Kidney tubule cell (primary cell): ENCODE data around the gene GABRB2.
"Not testable (repeated sequence)": the region's sequence is repeated elsewhere in the genome, so short reads cannot be mapped to it uniquely, and the experiment has no call there.

ENCODE experiments used
- DNase-seq: peaks from one replicate; pipeline ENCODE4 v3.0.0-alpha.2; 2018; ENCODE audit warnings: low spot score

The GABRB2 gene

DNA sequence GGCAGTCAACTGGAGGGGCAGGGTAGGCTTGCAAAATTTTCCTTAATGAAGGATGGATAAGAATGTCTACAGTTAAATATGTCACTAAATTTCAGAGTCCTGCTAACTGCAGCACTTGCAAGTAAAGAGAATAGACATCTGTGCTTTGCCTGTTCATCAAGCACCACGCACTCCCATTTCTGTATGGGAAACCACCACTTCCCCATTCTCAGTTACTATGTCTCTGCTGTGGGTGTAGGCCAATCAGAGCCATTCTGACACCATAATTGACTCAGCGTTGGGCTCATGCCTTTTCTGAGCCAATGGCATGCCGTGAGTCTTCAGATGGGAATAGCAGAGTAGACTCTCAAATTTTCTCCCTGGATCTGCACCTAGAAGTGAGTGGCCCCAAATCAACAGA lies 247.5 kb downstream of the GABRB2 start:
- no peak for DNase-seq

DNA sequence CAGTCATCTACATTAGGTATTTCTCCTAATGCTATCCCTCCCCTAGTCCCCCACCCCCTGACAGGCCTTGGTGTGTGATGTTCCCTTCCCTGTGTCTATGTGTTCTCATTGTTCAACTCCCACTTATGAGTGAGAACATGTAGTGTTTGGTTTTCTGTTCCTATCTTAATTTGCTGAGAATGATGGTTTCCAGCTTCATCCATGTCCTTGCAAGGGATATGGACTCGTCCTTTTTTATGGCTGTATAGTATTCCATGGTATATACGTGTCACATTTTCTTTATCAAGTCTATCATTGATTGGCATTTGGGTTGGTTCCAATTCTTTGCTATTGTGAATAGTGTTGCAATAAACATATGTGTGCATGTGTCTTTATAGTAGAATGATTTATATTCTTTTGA lies 249.1 kb downstream of the GABRB2 start:
- DNase-seq: not testable (repeated sequence)

DNA sequence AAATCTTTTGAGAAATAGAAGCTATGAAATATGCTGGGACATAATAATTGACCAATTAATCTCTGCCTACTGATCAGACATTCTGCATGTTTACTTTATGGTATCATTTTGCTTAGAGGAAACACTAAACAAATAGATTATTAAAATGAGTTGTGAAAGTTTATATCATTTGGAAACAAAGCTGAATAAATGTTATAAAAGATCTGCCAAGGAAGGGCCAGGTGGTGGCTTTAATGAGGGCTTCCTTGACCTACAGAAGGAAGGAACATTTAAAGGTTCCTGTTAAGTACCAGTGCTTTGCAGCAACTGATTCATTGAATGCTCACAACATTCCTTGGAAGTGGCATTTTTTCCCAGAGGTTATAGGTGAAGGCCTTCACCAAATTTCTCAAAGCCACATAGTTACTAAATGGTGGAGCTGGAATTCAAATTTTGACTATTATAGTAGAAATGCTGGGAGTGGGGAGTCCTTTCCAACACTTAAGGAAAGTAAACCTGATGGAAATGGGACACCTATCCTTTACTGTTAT lies 250.7 kb downstream of the GABRB2 start:
- DNase-seq: no peak

DNA sequence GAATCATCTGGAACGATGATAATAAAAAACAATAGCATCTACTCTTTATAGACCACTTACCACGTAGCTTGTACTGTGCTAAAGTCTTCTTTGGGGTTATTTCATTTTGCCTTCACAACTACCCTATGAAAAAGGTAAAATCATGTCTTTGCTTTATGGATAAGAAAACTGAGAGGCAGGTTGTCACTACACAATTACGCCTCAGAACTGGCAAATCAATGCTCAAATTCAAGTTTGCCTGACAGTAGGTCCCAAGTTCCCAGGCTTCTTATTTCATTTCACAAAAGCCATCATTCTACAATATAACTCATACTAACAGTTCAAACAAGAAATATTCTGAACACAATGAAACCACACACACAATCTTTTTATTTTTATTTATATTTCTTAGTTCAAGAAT lies 258.5 kb downstream of the GABRB2 start:
- no peak for DNase-seq

DNA sequence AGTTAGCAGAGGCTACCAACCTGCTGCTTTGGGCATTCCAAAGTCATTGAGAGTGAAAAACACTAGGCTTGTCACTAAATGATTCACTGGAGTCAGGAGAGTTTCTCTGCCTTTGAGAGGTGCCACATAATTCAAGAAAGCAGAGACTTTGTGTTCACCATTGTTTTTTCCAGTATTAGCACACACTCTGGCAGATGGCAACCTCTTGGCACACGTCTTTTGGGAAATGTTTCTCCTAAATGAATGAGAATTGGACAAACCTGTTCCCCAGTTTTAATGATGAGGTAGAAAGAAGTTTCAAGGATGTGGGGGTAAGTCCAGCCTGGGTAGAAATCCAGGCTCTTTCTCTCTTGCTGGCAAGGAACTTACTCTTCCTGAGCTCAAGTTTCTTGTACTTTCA lies 259.1 kb downstream of the GABRB2 start:
- no peak for DNase-seq

DNA sequence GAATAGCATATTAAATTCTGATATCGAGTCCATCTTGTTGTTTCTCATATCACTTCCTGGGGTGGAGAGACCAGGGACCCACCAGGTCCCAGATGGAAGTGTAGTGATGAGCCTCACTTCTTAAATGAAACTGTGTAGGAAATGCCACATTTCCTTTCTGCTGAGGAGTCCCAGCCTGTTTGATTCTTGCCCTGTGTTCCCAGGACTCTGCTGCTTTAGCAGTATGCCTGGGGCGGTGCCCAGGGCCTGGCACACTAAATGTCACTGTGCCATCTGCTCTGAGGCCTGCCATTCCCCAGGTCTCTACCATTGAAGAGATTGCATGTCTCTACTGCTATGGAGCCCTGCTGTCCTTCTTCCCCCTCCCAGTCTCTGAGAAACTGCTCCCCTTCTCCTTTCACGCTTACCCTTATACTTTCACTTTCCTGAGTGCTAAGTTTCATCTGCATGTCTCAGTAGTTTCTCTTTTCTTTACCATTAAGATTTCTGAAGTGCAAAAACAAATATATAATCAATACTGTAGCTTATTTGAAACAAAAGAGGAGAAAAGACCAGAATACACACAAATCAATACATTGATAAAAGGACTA lies 260.4 kb downstream of the GABRB2 start:
- DNase-seq: no peak

DNA sequence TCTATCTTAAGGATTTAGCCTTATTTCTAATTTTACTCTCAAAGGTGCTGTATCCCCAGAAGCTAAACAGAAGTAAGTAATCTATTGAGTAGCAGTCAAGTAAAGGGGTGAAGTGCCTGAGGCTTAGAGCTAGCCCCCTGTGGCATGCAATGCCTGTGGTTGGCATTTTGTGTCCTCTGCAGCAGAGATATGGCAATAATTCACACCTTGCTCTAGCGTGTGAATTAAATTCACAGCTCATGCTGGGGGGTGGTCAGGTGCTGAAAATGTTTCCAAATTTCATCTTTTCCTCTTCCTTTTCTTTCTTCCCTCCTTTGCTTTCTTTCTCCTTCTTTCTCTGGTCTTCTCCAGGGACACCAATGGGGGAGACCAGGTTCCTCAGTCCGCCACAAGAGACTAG lies 262.1 kb downstream of the GABRB2 start:
- DNase-seq: no peak

DNA sequence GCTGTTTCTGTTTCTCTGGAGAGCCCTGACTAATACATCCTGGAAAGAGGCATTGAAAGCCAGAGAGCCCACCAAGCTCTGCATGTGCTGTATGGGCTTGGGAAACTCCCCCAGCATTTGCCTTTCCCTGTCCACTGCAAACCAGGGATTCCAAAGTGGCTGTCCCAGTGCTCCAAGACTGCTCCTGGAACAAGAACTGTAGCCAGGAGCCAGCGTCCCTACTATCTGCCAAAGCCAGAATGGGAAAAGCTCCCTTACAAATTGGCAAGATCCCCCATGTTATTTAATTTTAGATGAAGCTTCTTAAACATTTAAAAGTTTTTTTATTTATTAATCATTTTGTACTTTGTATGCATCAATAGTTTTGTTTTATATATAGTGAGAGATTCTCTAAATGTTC lies 263.2 kb downstream of the GABRB2 start:
- no peak for DNase-seq

DNA sequence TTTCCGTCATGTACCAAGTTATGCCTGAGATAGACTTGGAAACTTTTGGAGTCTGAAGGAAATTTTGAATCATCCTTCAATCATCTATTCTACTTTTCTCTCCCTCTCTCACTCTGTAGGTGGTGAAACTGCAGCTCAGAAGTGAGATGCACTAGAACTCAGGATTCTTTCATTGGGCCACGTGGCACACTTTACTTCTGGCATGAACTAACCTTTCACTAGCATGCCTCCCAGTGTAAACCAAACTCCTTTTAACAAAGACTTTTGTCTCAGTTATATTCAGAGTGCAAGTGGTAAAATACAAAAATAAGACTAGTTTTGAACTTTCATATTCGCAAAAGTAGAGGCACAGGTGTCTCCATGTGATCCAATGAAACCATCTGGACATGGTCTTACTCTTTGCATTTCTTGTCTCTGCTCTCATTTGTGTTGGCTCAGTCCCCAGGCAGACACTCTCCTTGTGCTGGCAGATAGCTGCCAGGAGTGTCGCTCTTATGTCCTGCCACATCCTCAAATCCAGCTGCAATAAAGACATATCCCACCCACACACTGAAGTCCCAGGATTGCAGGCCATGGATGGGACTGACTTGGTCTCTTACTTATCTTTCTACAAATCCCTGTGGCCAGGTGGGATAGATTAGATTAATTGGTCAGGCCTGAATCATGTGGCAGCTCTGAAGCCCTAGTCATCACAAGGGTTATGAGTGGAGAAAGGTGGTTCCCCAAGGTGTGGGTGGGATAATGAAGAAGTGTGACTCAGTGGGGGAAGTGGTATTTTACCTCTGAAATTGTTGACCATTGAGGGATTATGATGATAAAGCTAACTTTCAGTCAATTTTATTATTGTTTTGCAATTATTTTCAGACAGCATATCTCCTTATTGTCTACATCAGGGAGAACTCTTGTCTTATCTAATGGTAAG lies 267.5 kb downstream of the GABRB2 start:
- DNase-seq: peak; percentile 16

DNA sequence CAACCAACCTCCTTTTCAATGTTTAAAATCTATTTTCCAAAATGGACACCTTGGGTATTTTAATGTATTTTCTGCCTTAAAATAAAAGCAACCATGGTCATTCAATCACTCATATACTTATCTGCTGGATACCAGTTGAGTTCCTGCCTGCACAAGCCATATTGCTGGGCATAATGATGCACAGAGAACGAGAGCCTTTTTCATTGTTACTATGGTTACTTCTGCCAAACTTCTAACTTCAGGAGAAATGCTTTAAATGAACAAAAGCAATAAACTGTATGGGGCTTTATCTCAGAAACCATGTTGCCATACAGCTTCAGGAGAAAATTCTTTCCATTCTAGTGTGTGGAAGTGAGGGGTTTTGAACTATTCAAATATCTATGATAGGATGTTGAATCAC lies 269.5 kb downstream of the GABRB2 start:
- DNase-seq: no peak

DNA sequence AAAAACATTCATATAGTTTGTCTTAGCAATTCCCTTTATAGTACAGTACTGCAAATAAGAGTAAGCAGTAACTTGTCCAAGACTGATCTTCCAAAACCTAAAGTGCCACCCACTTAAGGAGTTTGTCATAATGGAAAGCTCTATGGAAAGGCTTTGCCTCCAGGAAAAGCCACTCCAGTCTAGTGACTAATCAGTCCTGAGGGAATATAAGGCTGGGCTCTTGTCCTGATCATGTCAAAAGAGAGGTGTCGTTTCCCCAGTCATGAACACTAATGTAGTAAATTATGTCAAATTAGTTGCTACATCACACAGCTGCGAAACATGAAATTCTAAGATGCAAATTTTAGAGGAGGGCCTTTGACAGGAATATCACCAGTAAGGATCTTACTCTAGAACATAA lies 271.6 kb downstream of the GABRB2 start:
- peak; percentile 5 for DNase-seq

DNA sequence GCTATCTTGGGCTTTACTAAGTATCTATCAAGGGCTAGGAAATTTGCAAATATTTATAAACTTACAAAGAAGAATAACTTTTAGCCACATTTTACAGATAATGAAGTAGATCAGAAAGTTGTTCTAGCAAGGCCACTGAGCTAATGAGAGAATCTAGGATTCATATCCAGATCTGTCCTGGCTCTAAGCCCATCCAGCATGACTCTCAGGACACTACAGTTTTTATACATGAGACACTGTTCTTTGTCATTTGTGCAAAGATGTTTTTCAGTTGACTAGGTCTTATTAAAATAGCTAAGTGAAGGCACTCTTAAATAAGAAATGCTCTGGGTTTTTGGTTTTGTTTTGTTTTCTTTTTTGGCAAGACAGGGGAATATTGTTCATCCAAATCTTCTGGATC lies 273.1 kb downstream of the GABRB2 start:
- DNase-seq: peak; percentile 46

DNA sequence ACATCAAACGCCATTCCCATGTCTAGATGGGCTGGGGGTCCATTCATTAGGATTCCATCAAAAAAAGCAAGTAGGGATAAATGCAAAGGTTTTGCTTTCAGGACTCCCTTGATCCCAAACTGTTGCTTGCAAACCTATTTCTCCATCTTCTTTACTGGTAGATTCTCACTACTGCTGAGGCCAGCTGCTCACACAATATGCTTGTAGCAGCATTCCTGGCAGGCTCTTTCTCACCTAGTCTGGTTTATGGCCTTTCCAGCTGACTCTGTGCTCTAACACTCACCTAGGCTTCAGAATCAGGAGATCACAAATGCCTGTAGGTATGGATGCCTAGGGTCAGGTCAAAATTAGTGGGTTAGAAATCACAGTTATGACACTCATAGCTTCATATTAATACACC lies 274.7 kb downstream of the GABRB2 start:
- no peak for DNase-seq

DNA sequence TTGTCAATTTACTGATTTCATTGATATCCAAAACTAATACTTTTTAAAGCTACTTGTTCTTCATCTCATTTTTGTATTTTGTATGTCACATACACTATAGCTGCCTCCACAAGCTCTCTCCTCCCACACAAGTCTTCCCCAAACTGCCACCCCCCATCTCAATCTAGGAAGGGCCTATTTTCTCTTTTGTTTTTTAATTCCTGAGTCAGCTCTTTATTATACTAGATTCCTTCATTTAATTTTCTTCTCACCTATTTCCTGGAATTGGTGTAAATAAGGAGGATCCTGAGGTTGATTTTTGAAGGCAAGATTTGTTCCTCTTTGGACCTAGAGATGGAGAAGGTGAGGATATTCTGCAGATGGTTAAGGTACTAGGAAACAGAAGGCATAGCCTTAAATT lies 277.4 kb downstream of the GABRB2 start:
- DNase-seq: no peak

DNA sequence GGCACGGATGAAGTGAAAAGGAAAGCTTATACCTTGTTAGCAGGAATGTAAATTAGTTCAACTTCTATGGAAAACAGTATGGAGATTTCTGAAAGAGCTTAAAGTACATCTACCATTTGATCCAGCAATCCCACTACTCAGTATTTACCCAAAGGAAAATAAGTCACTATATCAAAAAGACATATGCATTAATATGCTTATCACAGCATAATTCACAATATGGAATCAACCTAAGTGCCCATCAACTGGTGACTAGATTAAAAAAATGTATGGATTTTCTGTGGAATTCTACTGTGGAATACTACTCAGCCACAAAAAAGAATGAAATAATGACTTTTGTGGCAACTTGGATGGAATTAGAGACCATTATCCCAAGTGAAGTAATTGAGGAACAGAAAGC lies 279.6 kb downstream of the GABRB2 start:
- no peak for DNase-seq

DNA sequence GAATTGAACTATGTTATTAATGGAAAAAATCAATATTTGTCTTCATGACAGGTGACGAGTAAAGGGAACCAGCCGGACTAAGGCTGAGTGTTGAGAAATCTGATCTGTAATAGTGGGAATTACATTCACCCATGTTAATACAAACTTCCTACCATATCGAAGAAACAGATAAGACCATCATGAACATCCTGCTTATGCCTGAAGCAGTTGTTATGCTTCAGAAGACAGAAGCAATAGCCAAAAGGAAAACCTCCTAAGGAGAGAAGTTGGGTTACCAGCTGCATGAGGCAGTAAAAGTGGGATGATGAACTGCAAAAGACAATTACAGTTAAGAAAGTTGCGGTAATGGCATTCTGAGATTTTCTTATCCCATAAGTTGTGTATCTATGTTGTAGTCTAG lies 281.5 kb downstream of the GABRB2 start:
- DNase-seq: no peak

DNA sequence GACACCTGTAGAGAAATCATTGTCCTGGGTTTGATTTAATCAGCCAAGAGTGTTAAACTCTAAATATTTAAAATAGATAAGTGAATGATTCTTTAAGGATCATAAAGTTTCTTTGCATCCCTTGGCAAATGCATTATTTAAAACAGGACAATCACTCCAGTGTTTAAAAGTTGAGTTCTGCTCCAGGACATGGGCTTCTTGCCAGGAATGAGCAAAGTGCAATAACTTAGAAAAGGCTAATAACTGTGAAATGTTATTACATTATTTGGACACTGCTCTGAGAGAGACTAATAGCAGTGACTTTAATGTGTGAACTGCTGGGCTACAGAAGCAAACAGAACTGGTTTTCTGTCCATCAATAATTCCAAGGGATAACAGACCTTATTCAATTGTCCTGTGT lies 283.3 kb downstream of the GABRB2 start:
- DNase-seq: no peak

DNA sequence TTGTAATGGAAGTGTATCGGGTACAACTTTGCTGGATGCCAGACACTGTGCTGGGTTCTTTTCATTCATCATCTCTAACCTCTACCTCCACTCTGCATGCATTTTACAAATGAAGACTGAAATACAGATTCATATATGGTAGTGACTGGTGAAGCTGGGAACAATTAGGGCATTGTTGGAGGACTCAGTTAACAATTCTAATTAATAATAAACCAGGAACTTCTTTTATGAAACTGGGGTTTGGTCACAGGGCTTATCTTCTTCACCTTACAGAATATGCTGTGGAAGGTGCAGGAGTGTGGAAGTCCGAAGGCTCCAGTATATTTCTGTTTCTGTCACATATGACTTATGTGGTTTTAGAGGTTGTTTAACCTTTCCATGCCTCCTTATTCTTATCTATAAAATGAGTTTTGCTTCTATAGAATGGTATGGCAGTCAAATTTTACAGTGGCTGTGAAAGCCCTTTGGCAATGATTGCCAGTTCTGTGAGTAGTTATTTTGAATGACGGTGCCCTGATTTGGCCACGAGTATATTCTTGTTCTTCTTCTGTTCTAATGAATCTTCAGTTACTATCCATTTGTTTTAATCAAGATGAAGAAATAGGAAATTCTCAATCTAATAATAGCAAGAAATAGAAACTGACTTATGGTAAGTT lies 284.7 kb downstream of the GABRB2 start:
- DNase-seq: no peak

DNA sequence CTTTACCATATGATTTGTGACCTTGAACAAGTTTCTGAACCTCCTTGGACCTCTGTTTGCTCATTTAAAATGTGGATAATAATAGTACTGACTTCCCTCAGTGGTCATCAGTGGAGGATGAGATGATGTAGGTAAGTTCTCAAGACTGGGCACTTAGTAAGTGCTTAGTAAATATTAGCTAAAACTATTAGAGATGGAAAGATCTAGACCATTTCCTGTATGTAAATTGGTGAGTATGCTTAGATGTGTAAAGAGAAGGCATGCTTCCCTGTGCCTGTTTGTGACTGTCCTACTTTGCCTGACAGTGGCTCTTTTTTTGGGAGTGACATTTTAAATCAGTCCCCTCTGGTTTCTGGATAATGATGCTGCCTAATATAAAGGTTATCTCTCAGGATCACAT lies 288.1 kb downstream of the GABRB2 start:
- no peak for DNase-seq

DNA sequence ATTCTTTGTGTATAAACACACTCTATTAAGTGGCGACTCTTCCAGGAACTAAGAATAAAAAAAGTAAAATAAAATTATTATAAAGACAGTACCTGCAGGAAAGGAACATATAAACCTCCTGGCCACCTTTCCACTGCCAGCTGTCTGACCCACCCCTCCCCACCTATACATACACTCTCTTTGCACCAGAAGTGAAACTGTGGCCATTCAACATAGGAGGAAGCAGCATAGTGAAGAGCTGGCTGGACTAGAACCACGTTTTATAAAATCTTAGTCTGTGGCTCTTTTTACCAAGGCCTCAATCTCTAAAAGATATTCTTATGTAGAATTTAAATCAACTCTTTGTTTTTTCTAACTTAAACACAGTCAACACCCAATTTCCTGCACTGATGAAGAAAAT lies 289.6 kb downstream of the GABRB2 start:
- DNase-seq: no peak

DNA sequence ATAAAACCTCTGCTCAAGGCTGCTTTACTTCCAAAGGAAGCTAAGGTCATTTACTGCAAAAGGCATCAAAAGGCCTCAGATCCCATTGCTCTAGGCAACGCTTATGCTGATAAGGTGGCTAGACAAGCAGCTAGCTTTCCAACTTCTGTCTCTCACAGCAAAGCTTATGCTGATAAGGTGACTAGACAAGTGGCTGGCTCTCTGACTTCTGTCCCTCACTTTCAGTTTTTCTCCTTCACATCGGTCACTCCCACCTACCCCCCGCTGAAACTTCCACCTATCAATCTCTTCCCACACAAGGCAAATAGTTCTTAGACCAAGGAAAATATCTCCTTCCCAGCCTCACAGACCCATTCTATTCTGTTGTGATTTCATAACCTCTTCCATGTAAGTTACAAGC lies 293.6 kb downstream of the GABRB2 start:
- DNase-seq: not testable (repeated sequence)

DNA sequence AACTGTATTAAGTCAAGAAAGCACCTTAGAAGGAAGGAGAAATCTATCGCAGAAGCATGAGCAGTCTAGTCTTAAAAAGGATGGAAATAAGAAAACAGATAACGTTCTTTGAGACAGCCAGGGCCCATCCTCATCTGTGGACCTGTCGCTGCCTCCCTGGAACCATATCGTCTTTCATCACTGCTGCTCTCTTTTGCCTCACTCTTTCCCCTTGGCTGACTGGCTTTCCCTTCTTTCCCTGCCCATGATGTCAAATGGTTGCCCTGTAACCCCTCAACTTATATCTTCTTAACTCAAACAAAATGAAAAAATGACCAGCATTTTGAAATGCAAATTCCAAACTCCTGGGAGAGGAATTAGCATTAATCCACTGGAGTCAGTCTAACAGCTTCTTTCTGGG lies 299.8 kb downstream of the GABRB2 start:
- DNase-seq: no peak

DNA sequence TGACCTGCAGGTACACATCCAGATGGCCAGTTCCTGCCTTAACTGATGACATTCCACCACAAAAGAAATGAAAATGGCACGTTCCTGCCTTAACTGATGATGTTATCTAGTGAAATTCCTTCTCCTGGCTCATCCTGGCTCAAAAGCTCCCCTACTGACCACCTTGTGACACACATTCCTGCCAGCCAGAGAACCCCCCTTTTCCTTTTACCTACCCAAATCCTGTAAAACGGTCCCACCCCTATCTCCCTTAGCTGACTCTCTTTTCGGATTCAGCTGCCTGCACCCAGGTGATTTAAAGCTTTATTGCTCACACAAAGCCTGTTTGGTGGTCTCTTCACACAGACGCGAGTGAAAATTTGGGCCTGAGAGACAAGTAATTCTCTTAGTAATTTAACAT lies 300.7 kb downstream of the GABRB2 start:
- DNase-seq: not testable (repeated sequence)
